ENCODE results near the gene CCDC92. TPM values are rescaled to one million over a fixed set of nuclear protein-coding genes. Genes with fewer than 3 reads are reported as not detected.

The CCDC92 gene
- total and polyA plus RNA-seq, 9 donors = 13.9 to 51.0 (median 34.6) TPM

DNA sequence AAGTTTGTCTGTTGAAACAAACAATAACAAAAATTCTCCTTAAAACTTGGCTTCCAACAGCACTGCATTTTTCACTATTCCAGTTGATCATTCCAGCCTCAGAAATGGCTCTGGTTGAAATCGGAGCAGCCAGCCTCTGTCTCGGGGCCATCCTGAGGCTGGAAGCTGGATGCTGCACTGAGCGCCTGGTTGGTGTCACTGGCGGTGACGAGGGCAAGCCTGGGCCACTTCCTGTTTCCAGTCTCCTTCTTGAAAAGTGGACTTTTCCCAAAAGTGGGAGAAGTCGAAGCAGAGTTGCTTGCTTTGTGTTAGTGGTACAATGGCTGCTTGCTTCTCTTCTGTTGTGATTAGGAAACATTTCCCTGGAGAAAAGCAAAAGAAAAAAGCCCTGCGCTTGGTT lies 48.7 kb downstream of the CCDC92 start:
- Histone ChIP-seq H3K4me3 (no peak overlapping the region), H3K27me3 (no peaks in the 10 kb centered on the region), H3K27ac (no peak overlapping the region), H3K36me3 (no peaks in the 10 kb centered on the region), H3K4me1 (ENCODE audit: insufficient read depth) (no peaks in the 10 kb centered on the region), H3K9me3 (no peaks in the 10 kb centered on the region)
- WGBS, 3 donors = 62 to 66% (median 65%) methylated on average over 7 of the region's 7 CpGs
- intact Hi-C loops (cut with DNase I) = no loop called here
- TF ChIP-seq POLR2A (IDR thresholded peaks at IDR 0.05) (no peak), CTCF (IDR thresholded peaks at IDR 0.05) (no peak), EP300 (IDR thresholded peaks at IDR 0.05) (no peak)
- DNase-seq = no peak

- WGBS, 3 donors = 88 to 93% (median 93%) methylated on average over 2 of the region's 2 CpGs
- Histone ChIP-seq H3K4me3 (no peak overlapping the region), H3K36me3 (no peaks in the 10 kb centered on the region), H3K27ac (no peak overlapping the region), H3K4me1 (ENCODE audit: insufficient read depth) (no peaks in the 10 kb centered on the region), H3K27me3 (no peaks in the 10 kb centered on the region), H3K9me3 (no peaks in the 10 kb centered on the region)
- no peak for DNase-seq
- intact Hi-C loops (cut with DNase I) = no loop called here
- TF ChIP-seq CTCF (IDR thresholded peaks at IDR 0.05) (no peak), EP300 (IDR thresholded peaks at IDR 0.05) (no peak), POLR2A (IDR thresholded peaks at IDR 0.05) (no peak)
These were observed 49.6 kb downstream of the CCDC92 start for GRCh38 chr12:123923038-123923437.

- Histone ChIP-seq H3K36me3 (no peaks in the 10 kb centered on the region), H3K27ac (no peak overlapping the region), H3K4me1 (ENCODE audit: insufficient read depth) (no peaks in the 10 kb centered on the region), H3K4me3 (no peak overlapping the region), H3K9me3 (no peaks in the 10 kb centered on the region), H3K27me3 (no peaks in the 10 kb centered on the region)
- no peak for DNase-seq
- TF ChIP-seq EP300 (IDR thresholded peaks at IDR 0.05) (no peak), POLR2A (IDR thresholded peaks at IDR 0.05) (no peak), CTCF (IDR thresholded peaks at IDR 0.05) (no peak)
- 55 to 68% (median 60%) methylated on average over 3 of the region's 3 CpGs for WGBS, 3 donors
- intact Hi-C loops (cut with DNase I) = no loop called here
These were observed 52.7 kb downstream of the CCDC92 start for GRCh38 chr12:123919980-123920360.

GRCh38 chr12:123917337-123917850 lies 55.2 kb downstream of the CCDC92 start:
- Histone ChIP-seq H3K4me1 (ENCODE audit: insufficient read depth) (no peaks in the 10 kb centered on the region), H3K27me3 (no peaks in the 10 kb centered on the region), H3K36me3 (no peaks in the 10 kb centered on the region), H3K27ac (no peak overlapping the region), H3K4me3 (no peak overlapping the region), H3K9me3 (no peaks in the 10 kb centered on the region)
- DNase-seq = no peak
- intact Hi-C loops (cut with DNase I) = no loop called here
- WGBS, 3 donors = 88 to 91% (median 90%) methylated on average over 19 of the region's 19 CpGs
- no peak for TF ChIP-seq CTCF (IDR thresholded peaks at IDR 0.05)
- no peak for TF ChIP-seq EP300 (IDR thresholded peaks at IDR 0.05)
- no peak for TF ChIP-seq POLR2A (IDR thresholded peaks at IDR 0.05)
